GM21619 (cell line): ENCODE measurements around the gene BRME1.
"Not testable (repeated sequence)": the region's sequence is repeated elsewhere in the genome, so short reads cannot be mapped to it uniquely, and the experiment has no call there.

Source experiments
- ATAC-seq: cut with Tn5 transposase; IDR thresholded peaks from one replicate; pipeline ENCODE4 v1.9.1; 2021; ENCODE audit not compliant: unreplicated experiment

The BRME1 gene

GRCh38 chr19:13926715-13927114, 20.8 kb upstream of the BRME1 start:
- no peak for ATAC-seq

DNA sequence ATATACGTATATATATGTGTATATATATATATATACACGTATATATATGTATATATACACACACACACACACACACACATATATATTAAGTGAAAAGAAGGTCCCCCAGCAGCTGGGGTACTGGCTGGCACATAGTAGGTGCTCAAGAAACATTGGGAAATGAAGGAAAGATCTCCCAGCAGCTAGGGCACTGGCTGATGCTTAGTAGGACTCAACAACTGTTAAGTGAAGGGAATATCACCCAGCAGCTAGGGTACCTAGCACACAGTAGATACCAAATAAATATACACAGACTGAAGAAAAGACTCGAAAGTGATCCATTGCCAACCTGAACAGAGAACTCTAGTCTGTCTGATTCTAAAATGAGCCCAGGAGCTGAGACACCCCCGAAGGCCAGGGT, 20.1 kb upstream of the BRME1 start:
- no peak for ATAC-seq

DNA sequence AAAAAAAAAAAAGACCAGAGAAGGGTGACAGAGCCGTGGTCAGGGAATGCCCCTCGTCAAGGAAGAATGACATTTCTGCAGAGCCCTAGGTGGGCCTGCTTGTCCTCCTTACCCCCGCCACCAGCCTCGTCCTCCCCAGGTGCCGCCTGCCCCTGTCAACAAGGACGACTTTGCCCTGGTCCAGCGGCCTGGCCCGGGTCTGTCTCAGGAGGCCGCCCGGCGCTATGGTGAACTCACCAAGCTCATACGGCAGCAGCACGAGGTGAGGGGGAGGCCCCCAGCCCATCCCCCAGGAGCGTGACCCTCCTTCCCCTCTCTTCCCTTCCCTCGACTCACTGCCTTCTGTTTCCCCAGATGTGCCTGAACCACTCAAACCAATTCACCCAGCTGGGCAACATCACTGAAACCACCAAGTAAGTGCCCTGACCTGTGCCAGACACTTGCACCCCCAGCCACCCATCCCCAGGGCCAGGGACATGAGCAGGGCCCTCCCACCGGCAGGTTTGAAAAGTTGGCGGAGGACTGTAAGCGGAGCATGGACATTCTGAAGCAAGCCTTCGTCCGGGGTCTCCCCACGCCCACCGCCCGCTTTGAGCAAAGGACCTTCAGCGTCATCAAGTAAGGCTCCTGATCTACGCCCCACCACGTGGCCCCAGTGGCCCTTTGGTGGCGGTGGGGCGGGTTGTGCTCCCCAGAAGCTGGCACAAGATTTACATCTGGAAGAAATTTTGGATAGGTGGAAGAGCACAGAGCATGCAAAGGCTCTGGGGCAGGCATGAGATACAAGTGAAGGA, 17.5 kb upstream of the BRME1 start:
- no peak for ATAC-seq

DNA sequence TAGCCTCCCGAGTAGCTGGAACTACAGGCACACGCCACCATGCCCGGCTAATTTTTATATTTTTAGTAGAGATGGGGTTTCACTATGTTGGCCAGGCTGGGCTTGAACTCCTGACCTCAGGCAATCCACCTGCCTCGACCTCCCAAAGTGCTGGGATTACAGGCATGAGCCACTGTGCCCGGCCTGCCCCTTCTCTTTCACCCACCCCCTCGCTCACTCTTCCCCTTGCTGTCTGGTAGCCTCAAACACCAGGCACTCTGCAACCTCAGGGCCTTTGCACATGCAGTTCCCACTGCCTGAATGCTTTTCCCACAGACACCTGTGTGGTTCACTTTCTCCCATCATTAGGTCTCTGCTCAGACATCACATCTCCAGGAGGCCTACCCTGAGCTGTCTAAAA, 16.2 kb upstream of the BRME1 start:
- ATAC-seq: not testable (repeated sequence)

- no peak for ATAC-seq
Observed at GRCh38 chr19:13920940-13921747, 15.2 kb upstream of the BRME1 start.

DNA sequence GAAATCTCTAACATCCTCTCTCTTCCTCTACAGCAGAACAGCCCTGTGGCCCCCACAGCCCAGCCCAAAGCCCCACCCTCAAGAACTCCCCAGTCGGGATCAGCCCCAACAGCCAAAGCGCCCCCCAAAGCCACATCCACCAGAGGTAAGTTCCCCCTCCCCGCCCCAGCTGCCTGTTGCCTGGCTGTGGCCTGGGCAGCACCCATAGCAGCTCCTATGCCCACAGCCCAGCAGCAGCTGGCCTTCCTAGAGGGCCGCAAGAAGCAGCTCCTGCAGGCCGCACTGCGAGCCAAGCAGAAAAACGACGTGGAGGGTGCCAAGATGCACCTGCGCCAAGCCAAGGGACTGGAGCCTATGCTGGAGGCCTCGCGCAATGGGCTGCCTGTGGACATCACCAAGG, 14.6 kb upstream of the BRME1 start:
- no peak for ATAC-seq

DNA sequence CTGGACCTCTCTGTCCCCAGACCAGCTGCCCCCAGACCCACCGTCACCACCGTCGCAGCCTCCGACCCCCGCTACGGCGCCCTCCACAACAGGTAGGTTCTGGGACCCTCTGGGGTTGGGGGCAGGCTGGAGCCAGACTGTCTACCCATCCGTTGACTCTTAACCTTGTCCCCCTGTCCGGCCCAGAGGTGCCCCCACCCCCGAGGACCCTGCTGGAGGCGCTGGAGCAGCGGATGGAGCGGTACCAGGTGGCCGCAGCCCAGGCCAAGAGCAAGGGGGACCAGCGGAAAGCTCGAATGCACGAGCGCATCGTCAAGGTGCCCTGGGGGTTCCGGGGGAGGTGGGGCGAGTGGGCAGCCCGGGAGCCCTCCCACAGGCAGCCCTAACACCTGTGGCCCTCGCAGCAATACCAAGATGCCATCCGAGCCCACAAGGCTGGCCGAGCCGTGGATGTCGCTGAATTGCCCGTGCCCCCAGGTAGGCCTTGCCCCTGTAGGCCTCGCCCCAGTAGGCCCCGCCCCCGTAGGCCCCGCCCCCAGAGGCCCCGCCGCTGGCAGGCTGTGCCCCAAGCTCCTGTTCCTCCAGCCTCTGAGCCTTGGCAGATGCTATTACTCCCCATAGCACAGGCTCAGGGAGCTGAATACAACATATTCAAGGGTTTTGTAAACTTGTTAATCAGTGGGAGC, 13.0 kb upstream of the BRME1 start:
- ATAC-seq: no peak

- ATAC-seq: no peak
Observed at GRCh38 chr19:13917888-13918406, 12.0 kb upstream of the BRME1 start.

- ATAC-seq: no peak
Observed at GRCh38 chr19:13914777-13915176, 8.9 kb upstream of the BRME1 start.

- no peak for ATAC-seq
Observed at GRCh38 chr19:13913352-13913751, 7.4 kb upstream of the BRME1 start.

DNA sequence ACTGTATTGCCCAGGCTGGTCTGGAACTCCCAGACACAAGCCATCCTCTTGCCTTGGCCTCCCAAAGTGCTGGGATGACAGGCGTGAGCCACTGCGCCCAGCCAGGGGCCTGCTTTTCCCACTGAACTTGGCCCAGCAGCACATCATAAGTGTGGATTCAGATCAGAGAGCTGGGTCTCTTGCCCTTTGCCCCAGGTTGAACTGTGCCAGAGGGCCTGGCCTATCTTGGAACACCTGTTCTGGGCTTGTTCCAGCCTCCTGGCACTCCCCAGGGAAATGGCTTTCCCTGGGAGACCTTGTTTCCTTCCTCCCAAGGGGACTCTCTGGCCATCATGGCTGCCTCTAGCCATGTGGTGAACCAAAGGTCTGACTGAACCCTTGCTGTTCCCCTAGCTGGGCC, 3.5 kb upstream of the BRME1 start:
- no peak for ATAC-seq

GRCh38 chr19:13908674-13909073, 2.8 kb upstream of the BRME1 start:
- ATAC-seq: no peak

DNA sequence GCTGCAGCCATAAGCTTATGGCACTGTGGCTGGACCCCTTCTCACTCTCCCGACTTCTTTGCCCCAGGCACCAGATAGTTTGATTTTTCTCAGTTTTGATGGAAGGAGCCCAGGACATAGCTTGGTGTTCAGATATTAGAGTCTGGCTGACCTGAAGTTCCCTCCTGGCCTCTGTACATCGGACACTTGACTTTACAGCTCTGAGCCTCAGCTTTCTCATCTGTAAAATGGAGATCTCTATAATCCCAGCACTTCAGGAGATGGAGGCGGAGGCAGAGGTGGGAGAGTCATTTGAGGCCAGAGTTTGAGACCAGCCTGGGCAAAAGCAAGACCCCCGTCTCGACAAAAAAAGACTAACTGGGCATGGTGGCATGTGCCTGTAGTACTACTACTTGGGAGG, 993 bp upstream of the BRME1 start:
- no peak for ATAC-seq

GRCh38 chr19:13906521-13906904, 596 bp upstream of the BRME1 start:
- peak; percentile 13 for ATAC-seq

- no peak for ATAC-seq
Observed at GRCh38 chr19:13902993-13903555, 2.8 kb downstream of the BRME1 start.

DNA sequence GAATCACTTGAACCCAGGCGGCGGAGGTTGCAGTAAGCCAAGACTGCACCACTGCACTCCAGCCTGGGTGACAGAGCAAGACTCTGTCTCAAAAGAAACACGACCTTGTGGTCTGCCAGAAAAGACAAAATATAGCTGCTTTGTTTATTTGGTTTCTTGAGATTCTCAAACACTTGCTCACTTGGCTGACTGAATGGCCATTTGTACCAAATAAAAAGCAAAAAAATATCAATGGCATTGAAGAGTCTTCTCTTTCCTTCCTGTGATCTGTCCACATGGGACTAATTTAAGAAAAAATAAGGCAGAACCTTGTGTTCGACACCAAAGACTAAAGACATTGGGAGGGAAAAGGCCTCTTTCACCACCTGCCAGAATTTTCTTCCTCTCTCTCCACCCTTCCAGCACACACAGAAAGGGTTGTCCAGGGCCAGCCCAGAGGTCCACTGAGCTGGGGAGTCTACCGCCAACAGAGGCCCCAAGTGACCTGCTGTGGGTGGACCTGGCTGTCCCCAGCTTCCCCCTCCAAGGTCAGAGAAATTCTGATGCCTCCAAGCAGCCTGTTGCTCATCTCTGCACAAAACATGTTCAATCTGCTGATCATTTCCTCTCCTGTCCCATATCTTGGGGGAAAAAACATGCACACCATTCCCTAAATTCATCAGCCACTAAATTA, 5.9 kb downstream of the BRME1 start:
- ATAC-seq: no peak

- ATAC-seq: no peak
Observed at GRCh38 chr19:13899393-13899792, 6.5 kb downstream of the BRME1 start.

DNA sequence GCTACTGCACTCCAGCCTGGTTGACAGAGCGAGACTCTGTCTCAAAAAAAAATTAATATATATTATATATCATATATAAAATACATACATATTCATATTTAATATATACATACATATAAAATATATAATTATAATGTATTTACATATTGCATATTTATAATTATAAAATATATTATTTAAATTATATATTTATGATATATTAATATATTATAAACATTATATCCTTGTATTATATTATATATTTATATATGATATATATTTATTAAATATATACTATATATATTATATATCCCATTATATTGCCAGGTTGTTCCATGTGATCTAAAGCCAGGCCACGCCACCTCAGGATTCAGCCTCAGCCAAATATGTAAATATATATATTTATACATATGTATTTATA, 9.7 kb downstream of the BRME1 start:
- no peak for ATAC-seq

DNA sequence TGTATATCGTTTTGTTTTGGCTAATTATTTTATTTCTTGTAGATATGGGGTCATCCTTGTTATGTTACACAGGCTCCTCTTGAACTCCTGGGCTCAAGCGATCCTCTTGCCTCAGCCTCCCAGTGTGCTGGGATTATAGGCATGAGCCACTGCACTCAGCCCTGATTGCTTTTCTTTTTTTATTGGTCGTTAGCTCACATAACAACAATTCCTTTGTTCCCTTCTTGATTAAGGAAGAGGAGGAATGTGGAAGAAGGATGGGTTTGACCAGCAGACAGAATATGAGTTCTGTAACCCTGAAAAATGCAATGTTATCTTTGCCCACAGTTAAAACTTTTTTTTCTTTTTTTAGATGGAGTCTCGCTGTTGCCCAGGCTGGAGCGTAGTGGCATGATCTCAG, 11.4 kb downstream of the BRME1 start:
- ATAC-seq: no peak

- ATAC-seq: no peak
Observed at GRCh38 chr19:13892870-13893269, 13.0 kb downstream of the BRME1 start.

DNA sequence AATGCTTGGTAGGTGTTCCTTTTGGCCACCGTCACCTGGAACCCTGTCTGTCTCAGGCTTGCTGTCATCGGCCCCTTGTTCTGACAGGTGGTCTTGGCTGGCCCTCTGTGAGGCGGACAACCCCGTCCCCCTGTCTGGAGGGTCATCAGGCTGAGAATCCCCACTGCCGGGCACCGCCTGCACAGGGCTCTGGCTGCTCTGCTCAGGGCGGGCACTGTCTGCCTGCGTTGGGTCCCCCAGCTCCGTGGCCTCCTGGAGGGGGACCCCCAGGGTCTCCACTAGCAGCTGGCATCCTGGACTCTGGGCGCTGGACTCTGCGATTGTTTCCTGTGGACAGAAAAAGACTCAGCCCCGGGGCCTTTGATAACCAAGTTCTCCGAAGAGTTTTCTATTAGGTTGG, 15.8 kb downstream of the BRME1 start:
- ATAC-seq: no peak
